K562 (cell line): Measurements from ENCODE around the gene STX3.

ENCODE experiments used
- FOSL1 ChIP-seq: fragments of 200-800 bp; sonication (Bioruptor generic); conservative IDR thresholded peaks from 2 replicates; pipeline ENCODE4 v1.6.1; 2016; ENCODE audit warnings: missing genetic modification characterization, missing compliant biosample characterization
- POLR2AphosphoS5 ChIP-seq: IDR thresholded peaks from 2 replicates; pipeline ENCODE4 v1.6.1; 2011; ENCODE audit warnings: mild to moderate bottlenecking, low read depth, low read length, moderate library complexity; ENCODE audit not compliant: control insufficient read depth, insufficient read depth
- RAD21 ChIP-seq, 2 experiments: fragments of 250-450 bp in 1 of 2; fragments of 450-650 bp in 1 of 2; sonication (Bioruptor Pico) in 1 of 2; formaldehyde crosslinking in 1 of 2; IDR thresholded peaks in 1 of 2; conservative IDR thresholded peaks in 1 of 2; 2 replicates each; pipeline versions ENCODE4 v1.4.0 to v1.8.0; 2020 to 2022; ENCODE audit warnings: mild to moderate bottlenecking in 2 of 2, moderate library complexity in 1 of 2
- SRSF1 ChIP-seq: fragments of 200-400 bp; formaldehyde crosslinking; IDR thresholded peaks from 2 replicates; pipeline ENCODE4 v1.6.1; 2017; ENCODE audit warnings: mild to moderate bottlenecking, low read depth, low read length, moderate library complexity
- ZNF316 ChIP-seq: fragments of 450-650 bp; IDR thresholded peaks from 2 replicates; pipeline ENCODE4 v1.6.1; 2016
- ZNF717 ChIP-seq: fragments of 250-450 bp; sonication (Bioruptor Pico); IDR thresholded peaks from 2 replicates; pipeline ENCODE4 v1.5.0; 2021
- TF ChIP-seq, protein P1 (sequence below), 3 experiments: IDR thresholded peaks in 2 of 3; conservative IDR thresholded peaks in 1 of 3; 2 replicates each; pipeline ENCODE4 v1.5.1; 2011 to 2012; ENCODE audit warnings: low read length in 3 of 3, mild to moderate bottlenecking in 3 of 3, control low read depth in 2 of 3, improper control_type of control experiment in 1 of 3, inconsistent platforms in 1 of 3, low read depth in 1 of 3, mixed read lengths in 1 of 3, moderate library complexity in 1 of 3; ENCODE audit not compliant: insufficient read depth in 2 of 3
- TF ChIP-seq, protein P2 (sequence below): fragments of 450-650 bp; formaldehyde crosslinking; IDR thresholded peaks from 2 replicates; pipeline ENCODE4 v1.4.0; 2020; ENCODE audit warnings: mild to moderate bottlenecking, mixed read lengths

GRCh38 chr11:59727426-59727825 is 27.8 kb upstream of the STX3 start:
- TF ChIP-seq POLR2AphosphoS5 (no peak), ZNF717 (CRISPR knock-in tag) (no peak), RAD21 (CRISPR knock-in tag; conservative IDR thresholded peaks at IDR 0.05 in 1 of 2, IDR thresholded peaks at IDR 0.05 in 1 of 2) (no peak), FOSL1 (tag) (no peak), SRSF1 (no peak), ZNF316 (no peak)
- TF ChIP-seq, protein P1, sequence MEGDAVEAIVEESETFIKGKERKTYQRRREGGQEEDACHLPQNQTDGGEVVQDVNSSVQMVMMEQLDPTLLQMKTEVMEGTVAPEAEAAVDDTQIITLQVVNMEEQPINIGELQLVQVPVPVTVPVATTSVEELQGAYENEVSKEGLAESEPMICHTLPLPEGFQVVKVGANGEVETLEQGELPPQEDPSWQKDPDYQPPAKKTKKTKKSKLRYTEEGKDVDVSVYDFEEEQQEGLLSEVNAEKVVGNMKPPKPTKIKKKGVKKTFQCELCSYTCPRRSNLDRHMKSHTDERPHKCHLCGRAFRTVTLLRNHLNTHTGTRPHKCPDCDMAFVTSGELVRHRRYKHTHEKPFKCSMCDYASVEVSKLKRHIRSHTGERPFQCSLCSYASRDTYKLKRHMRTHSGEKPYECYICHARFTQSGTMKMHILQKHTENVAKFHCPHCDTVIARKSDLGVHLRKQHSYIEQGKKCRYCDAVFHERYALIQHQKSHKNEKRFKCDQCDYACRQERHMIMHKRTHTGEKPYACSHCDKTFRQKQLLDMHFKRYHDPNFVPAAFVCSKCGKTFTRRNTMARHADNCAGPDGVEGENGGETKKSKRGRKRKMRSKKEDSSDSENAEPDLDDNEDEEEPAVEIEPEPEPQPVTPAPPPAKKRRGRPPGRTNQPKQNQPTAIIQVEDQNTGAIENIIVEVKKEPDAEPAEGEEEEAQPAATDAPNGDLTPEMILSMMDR (IDR thresholded peaks at IDR 0.05 in 2 of 3, conservative IDR thresholded peaks at IDR 0.05 in 1 of 3; ENCODE audit: insufficient read depth in 2 of 3, low read depth in 1 of 3, low read length in 3 of 3), result no peak
- TF ChIP-seq, protein P2, sequence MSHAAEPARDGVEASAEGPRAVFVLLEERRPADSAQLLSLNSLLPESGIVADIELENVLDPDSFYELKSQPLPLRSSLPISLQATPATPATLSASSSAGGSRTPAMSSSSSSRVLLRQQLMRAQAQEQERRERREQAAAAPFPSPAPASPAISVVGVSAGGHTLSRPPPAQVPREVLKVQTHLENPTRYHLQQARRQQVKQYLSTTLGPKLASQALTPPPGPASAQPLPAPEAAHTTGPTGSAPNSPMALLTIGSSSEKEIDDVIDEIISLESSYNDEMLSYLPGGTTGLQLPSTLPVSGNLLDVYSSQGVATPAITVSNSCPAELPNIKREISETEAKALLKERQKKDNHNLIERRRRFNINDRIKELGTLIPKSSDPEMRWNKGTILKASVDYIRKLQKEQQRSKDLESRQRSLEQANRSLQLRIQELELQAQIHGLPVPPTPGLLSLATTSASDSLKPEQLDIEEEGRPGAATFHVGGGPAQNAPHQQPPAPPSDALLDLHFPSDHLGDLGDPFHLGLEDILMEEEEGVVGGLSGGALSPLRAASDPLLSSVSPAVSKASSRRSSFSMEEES (CRISPR knock-in tag), result no peak
